ENCODE data around the gene DSCAML1.

The DSCAML1 gene

DNA sequence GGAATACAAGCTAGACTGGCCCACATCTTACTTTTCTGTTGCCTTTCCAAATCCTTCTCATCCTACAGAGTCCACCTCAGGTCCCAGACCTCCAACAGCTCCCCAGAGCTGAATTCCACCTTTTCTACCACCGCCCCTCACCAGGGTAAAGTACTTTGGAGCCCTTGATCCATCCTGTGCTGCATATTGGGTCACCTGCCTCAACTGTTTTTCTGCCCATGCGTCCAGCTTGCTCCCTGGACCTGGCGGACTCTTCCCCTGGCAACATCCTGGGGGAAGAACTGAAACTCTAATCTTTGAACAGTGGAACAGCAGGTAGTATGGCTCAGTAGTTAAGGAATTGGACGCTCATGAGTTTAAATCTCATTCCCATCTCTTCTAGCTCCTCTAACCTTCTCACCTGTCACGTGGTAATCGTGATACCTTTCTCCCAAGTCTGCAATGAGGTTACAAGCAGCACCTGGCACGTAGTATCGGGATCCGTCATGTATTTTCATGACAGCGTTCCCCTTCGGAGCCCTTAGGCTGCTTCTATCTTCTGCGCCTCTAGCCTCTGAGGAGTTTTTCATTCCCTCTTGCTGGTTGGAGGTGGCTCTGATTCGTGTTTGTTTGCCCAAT is 371.2 kb downstream of the DSCAML1 start:
- Histone ChIP-seq H3K27ac (no peak overlapping the region), H3K36me3 (no peaks in the 10 kb centered on the region), H3K9me3 (no peaks in the 10 kb centered on the region), H3K27me3 (peaks cover 0 to 32% of the 10 kb centered on the region in 2 donors), H3K4me1 (peaks cover 0 to 6% (median 0%) of the 10 kb centered on the region in 4 donors), H3K4me3 (no peak overlapping the region)
- TF ChIP-seq, protein P1, sequence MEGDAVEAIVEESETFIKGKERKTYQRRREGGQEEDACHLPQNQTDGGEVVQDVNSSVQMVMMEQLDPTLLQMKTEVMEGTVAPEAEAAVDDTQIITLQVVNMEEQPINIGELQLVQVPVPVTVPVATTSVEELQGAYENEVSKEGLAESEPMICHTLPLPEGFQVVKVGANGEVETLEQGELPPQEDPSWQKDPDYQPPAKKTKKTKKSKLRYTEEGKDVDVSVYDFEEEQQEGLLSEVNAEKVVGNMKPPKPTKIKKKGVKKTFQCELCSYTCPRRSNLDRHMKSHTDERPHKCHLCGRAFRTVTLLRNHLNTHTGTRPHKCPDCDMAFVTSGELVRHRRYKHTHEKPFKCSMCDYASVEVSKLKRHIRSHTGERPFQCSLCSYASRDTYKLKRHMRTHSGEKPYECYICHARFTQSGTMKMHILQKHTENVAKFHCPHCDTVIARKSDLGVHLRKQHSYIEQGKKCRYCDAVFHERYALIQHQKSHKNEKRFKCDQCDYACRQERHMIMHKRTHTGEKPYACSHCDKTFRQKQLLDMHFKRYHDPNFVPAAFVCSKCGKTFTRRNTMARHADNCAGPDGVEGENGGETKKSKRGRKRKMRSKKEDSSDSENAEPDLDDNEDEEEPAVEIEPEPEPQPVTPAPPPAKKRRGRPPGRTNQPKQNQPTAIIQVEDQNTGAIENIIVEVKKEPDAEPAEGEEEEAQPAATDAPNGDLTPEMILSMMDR (IDR thresholded peaks at IDR 0.05): no peak
- DNase-seq: no peak
- intact Hi-C loops (cut with DNase I; ENCODE audit: low total_unique reads): loop anchor here (5.0 kb wide), 1 partner anchor 397 kb away; the partner anchor contains the start of gene FXYD2

DNA sequence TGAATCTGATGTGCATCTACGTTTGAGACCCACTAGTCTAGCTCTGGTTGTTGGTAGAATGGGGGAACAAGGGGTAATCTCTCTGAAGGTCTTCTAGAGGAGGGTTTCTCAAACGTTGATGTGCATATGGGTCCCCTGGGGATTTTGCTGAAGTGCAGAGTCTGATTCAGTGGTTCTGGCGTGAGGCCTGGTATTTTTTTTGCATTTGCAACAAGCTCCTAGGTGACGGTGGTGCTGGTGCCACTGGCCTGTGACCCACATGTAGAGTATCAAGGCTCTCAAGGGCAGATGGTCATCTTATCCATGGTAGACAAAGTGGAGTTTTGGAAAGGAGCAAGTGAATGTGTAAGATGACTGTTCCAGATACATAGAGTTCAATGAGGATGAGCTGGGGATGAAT is 372.2 kb downstream of the DSCAML1 start:
- Histone ChIP-seq H3K4me3 (no peak overlapping the region), H3K4me1 (peaks cover 0 to 6% (median 0%) of the 10 kb centered on the region in 4 donors), H3K9me3 (no peaks in the 10 kb centered on the region), H3K27me3 (peaks cover 0 to 34% of the 10 kb centered on the region in 2 donors), H3K36me3 (no peaks in the 10 kb centered on the region), H3K27ac (no peak overlapping the region)
- TF ChIP-seq, protein P1 (IDR thresholded peaks at IDR 0.05): no peak
- DNase-seq: no peak
- intact Hi-C loops (cut with DNase I; ENCODE audit: low total_unique reads): loop anchor here (5.0 kb wide), 1 partner anchor 398 kb away; the partner anchor contains the start of gene FXYD2

DNA sequence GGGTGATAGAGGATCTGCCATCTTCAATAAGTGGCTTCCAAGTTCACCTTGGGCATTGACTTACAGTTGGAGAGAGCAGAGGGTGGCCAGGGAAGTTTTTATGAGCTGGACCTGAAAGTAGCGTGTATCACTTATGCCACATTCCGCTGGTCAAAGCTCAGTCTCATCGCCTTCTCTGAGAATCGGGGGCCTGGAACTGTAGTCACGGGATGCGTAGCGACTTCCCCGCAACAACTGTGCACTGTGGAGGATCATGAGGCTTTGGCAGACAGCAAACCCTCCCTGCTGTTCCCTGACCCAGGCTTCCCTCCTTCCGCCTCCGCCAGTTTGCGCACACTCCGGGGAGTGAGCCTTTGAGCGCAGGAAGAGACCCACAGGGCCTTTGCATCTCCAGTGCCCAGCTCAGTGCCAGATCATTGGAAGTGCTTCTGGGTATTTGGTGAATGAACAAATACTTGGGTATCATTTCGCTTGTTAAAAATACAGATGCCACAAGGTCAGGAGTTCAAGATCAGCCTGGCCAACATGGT is 373.9 kb downstream of the DSCAML1 start:
- no peak for DNase-seq
- H3K4me3 ChIP-seq: no peak overlapping the region
- peaks cover 0 to 28% of the 10 kb centered on the region in 2 donors for H3K27me3 ChIP-seq
- peaks cover 0 to 6% (median 0%) of the 10 kb centered on the region in 4 donors for H3K4me1 ChIP-seq
- TF ChIP-seq, protein P1 (IDR thresholded peaks at IDR 0.05): no peak
- H3K36me3 ChIP-seq: no peaks in the 10 kb centered on the region
- no peaks in the 10 kb centered on the region for H3K9me3 ChIP-seq
- intact Hi-C loops (cut with DNase I; ENCODE audit: low total_unique reads): no loop called here
- H3K27ac ChIP-seq: no peak overlapping the region

DNA sequence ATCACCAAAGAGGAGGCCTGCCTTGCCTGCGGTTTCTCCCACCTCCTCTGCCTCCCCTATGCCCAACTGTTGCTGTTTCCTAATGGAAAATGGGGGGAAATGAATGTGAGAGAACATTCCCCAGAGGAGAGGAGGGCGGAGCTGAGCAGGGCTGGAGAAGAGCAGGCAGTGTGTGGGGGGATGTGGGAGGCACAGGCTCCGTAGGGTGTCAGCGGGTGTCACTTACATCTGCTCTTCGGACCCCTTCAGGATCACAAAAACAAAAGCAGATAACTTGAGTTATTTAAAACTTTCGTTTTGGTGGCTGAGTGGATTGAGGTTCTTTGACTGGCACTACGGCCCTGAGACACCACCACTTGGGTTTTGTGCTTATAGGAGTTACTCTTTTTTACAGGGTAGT is 375.5 kb downstream of the DSCAML1 start:
- Histone ChIP-seq H3K27ac (no peak overlapping the region), H3K9me3 (no peaks in the 10 kb centered on the region), H3K36me3 (no peaks in the 10 kb centered on the region), H3K4me1 (peaks cover 0 to 5% (median 0%) of the 10 kb centered on the region in 4 donors), H3K4me3 (no peak overlapping the region), H3K27me3 (peaks cover 0 to 16% of the 10 kb centered on the region in 2 donors)
- DNase-seq: no peak
- TF ChIP-seq, protein P1 (IDR thresholded peaks at IDR 0.05): no peak
- intact Hi-C loops (cut with DNase I; ENCODE audit: low total_unique reads): no loop called here

DNA sequence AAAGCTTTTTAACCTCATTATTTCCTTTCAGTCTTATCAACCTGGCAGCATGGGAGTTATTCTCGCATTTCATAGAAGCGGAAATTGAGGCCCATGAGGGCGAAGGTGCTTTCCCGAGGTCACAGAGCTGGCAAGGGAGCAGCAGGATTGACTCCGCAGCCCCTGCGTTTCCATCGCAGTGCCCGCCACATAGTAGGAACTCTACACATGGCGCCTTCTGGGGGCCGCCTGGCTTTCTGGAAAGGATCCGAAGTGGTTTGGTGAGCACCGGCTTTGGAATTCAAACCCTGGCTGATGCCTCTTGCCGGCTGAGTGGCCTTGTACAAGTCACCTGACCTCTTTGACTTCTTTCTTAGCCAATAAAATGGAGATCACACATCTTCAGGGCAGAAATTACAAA is 376.0 kb downstream of the DSCAML1 start:
- H3K9me3 ChIP-seq: no peaks in the 10 kb centered on the region
- TF ChIP-seq, protein P1 (IDR thresholded peaks at IDR 0.05): no peak
- H3K4me3 ChIP-seq: no peak overlapping the region
- DNase-seq: no peak
- H3K27ac ChIP-seq: no peak overlapping the region
- peaks cover 0 to 11% of the 10 kb centered on the region in 2 donors for H3K27me3 ChIP-seq
- peaks cover 0 to 1% (median 0%) of the 10 kb centered on the region in 4 donors for H3K4me1 ChIP-seq
- intact Hi-C loops (cut with DNase I; ENCODE audit: low total_unique reads): no loop called here
- no peaks in the 10 kb centered on the region for H3K36me3 ChIP-seq
